HTR-8/SVneo (cell line): Measurements from ENCODE around the gene HSD17B2.
A peak's percentile ranks its signal among the peaks of the same experiment; 100 is the strongest.

ENCODE experiments used
- DNase-seq: peaks from one replicate; pipeline ENCODE4 v3.0.0; 2011; ENCODE audit warnings: low spot score, mixed read lengths; ENCODE audit not compliant: insufficient read length
- FAIRE-seq: peaks from 2 replicates; lab custom pipeline; 2011; peaks lifted over from hg19 to GRCh38; lab: Jason Lieb, UNC

HSD17B2 gene

DNA sequence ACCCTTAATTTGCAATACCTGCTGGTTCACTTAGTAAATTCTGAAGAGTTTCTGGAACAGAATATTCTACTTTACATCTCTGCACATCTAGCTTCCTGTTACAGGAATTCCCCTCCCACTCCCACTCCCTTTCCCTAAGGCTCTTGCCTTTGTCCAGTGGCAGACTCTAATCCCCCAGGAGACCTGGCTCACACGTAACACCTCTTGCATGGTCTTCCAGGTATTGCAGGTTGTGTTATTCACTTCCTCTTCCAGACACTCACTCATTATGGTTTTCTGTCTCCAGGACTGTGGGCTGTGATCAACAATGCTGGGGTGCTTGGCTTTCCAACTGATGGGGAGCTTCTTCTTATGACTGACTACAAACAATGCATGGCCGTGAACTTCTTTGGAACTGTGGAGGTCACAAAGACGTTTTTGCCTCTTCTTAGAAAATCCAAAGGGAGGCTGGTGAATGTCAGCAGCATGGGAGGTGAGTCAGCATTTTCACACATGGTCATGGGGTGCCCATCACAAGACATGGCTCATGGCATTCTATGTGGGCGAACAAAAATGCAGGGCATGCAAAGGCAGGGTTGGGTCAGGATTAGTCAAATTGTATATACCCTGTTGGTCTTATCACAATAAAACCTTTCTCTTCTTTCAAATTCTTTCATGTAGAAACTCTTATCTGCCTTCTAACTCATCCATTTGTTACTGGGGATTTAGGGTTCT, 35.8 kb downstream of the HSD17B2 start:
- DNase-seq (peak; percentile 15), FAIRE-seq (no peak)

DNA sequence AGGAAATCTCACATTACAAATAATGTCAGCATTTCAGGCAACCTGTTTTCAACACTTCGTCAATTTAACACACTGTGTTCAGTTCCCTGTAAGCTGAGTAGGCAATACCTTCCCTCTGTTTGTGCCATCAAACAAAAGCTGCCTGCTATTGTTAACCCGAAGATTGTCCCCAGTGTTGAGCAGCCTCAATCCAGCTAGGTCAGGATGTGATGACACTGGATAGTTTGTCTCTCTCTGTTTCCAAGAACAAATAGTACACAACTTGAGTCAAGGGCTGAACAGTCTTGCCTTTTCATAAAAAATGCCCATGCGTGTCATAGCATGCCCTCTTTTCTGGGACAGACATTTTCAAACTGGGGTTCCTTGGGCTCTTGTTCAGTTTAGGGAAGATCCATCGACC, 36.4 kb downstream of the HSD17B2 start:
- FAIRE-seq, result no peak
- DNase-seq, result no peak

DNA sequence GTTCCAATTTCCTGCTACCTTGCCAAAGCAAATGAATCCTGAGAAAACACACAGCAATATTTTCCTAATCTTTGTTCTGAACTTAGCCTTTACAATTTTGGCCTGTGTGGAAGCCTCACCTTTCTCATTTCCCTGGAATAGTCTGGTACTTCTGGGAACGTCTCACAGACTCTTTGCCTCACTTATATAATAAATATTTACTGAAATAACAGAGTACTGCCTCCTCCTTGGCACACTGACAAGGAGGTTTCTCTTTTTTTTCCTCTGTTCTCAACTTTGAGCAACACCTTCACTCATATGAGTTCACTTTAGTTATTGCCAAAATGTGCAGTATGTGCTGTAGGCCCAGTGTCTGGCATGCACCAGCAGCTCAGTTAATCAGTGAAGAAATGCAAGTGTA, 37.3 kb downstream of the HSD17B2 start:
- no peak for DNase-seq
- no peak for FAIRE-seq

GRCh38 chr16:82074019-82074558, 39.0 kb downstream of the HSD17B2 start:
- no peak for DNase-seq
- FAIRE-seq, result no peak

DNA sequence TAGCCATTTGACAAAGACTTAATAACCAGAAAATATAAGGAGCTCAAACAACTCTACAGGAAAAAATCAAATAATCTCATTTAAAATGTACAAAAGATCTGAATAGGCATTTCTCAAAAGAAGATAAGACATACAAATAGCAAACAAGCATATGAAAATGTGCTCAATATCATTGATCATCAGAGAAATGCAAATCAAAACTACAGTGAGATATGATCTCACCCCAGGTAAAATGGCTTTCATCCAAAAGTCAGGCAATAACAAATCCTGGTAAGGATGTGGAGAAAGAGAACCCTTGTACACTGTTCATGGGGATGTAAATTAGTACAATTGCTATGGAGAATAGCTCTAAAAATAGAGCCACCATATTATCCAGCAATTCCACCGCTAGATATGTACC, 43.1 kb downstream of the HSD17B2 start:
- no peak for DNase-seq
- no peak for FAIRE-seq

DNA sequence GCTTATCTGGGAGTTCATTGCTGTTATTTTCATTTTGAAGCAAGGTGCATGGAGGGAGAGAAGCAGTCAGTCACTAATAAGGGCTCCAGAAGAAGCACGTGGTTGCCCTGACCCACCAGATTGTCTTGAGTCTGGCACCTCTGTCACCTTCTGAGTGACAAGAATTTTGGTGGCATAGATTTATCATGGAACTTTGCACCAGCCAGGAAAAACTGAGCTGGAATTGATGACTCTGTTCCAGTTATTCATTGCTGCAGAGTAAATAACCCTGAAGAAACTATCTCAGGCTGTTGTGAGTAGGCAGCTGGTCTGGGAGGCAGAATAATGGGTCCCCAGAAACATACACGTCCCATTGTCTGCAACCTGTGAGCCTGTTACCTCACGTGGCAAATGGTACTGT, 44.8 kb downstream of the HSD17B2 start:
- no peak for FAIRE-seq
- DNase-seq, result no peak

GRCh38 chr16:82081264-82081663, 46.2 kb downstream of the HSD17B2 start:
- no peak for FAIRE-seq
- no peak for DNase-seq

GRCh38 chr16:82082097-82082496, 47.0 kb downstream of the HSD17B2 start:
- DNase-seq, result no peak

GRCh38 chr16:82082543-82083244, 47.6 kb downstream of the HSD17B2 start:
- DNase-seq (peak; percentile 11), FAIRE-seq (no peak)

More at GRCh38 chr16:82082097-82082496, 47.0 kb downstream of the HSD17B2 start:
- no peak for FAIRE-seq

- FAIRE-seq (no peak), DNase-seq (no peak)
Observed at GRCh38 chr16:82083710-82084353, 48.8 kb downstream of the HSD17B2 start.

DNA sequence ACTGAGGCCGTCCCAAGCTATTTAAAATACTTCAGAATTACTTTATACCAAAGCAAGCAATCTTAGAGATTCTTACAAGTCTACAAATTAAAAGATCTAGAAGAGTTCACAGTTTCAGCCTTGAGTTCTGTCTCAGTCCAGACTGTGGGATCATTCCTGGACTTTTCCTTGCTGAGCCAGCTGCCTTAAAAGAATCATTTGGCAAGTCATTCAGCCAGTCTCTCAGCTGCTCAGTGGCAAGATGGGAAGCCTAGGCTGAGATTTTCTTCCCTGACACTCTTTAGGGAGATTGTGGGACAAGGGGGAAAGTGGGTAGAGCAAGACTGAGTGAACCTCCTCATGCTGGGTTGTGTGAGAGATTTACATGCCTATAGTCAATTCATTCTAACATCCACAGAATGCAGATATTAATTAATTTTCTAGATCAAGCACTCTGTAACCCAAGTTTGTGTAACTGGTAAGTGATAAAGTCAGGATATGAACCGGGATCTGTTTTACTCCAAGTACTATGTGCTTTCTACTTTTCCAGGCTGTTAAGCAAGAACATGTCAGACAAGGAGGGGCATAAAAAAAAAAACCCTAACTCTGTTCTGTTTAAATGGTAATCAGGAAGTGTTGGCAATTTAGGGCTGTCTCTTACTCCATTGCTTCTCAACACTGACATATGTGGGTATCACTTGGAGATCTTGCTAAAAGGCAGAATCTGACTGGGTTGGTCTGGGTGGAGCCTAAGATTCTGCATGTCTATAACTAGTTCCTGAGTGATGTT, 50.1 kb downstream of the HSD17B2 start:
- DNase-seq (no peak), FAIRE-seq (no peak)

- FAIRE-seq (no peak), DNase-seq (no peak)
Observed at GRCh38 chr16:82088483-82088882, 53.4 kb downstream of the HSD17B2 start.

DNA sequence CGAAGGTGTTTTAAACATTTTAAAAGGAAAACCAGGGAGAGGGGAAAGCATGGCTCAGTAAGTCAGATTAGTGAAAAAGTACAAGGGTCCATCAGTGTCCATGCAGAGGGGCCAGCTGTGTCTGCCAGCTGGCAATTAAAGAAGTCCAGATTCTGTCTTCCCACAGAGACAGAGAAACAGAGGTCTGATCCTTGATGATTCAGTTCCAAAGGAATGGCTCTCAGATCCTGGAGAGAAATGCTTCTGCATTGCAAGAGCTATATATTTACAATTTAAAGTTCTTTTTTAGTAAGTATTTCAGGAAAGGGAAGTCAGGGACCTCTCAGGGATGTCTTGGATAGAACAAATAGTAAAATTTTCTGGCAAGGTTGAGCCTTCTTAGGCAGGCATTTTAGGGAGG, 56.2 kb downstream of the HSD17B2 start:
- DNase-seq, result no peak
- FAIRE-seq, result no peak

GRCh38 chr16:82092711-82093110, 57.7 kb downstream of the HSD17B2 start:
- DNase-seq, result no peak
- FAIRE-seq, result no peak

- DNase-seq (no peak), FAIRE-seq (no peak)
Observed at GRCh38 chr16:82093666-82094300, 58.7 kb downstream of the HSD17B2 start.

DNA sequence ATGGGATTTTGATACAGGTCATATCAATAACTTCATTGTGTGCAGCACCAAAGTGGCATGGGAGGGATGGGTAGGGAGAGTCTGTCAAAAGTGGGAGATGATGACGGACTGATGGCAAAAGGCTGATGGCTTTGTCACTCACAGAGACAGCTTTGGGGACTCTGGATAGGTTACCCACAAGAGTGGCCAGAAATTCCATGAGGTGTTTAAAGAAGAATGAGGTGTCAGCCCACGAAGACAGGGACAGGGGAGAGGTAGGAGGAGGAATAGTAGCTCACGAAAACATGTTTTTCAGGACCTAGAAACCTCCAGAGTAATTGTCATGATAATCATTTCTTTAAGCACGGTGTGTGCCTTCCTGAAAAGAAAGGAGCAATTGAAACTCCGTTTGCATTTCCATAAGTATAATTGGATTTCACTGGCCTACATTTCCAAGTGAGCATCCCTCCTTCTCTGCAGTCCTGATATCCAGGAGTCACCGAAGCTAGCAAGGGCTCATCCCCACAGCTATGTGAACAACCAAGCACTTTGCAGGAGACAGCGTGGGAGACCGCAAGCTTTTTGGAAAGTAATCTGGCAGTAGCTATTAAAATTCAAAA, 60.0 kb downstream of the HSD17B2 start:
- DNase-seq, result no peak
- FAIRE-seq, result no peak

DNA sequence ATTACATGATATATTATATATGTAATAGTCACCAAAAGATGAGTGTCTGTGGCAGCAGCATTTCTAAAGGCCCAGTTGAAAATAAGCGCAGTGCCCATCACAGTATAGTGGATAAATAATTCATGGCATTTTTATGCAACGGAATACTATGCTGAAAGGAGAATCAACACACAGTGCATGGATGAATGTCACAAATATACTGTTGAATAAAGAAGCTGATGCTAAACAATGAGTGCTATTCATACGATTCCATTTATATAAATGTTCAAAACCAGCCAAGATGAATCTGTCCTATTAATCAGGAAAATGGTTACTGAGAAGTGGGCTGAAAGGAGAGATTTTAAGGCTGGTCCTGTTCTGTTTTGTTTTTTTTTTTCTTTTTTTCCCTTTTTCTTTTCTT, 61.6 kb downstream of the HSD17B2 start:
- DNase-seq, result no peak
- no peak for FAIRE-seq

- FAIRE-seq (no peak), DNase-seq (no peak)
Observed at GRCh38 chr16:82105107-82105506, 70.1 kb downstream of the HSD17B2 start.

DNA sequence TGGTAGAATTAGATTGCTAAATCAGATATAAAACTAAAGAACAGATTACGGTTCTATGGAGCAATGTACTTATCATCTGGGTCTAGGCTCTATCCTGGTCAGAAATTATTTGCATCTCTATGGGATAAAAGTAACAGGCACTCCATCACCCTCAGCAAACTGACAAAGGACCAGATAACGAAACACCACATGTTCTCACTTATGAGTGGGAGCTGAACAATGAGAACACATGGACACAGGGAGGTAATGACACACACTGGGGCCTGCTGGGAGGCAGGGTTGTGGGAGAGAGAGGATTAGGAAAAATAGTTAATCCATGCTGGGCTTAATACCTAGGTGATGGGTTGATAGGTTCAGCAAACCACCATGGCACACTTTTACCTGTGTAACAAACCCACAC, 73.0 kb downstream of the HSD17B2 start:
- FAIRE-seq (no peak), DNase-seq (no peak)

DNA sequence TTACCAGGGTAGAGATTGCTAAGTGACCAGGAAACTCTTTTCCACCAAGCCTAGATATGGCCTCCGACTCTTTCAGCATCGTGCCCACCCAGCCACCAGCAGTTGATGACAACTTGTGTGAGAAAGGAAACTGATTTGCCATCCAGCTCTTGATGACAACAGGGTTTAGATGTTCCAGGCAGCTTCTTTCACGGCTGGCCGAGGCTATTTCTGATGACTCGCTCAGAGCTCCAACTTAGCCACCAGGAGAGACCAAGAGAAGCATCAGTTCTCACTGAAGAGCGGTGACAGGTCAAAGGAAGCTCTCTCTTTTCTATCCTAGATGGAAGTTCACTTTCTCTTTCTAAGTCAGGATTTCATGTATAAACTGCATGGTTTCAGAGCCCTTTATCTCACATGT, 73.7 kb downstream of the HSD17B2 start:
- FAIRE-seq, result no peak

More for the DNA sequence above, 73.7 kb downstream of the HSD17B2 start:
- no peak for DNase-seq
